Brain pericyte (primary cell): ENCODE data around the gene UCP2.

ENCODE experiments used
- DNase-seq: peaks from one replicate; pipeline ENCODE4 v3.0.0-alpha.2; 2012; ENCODE audit warnings: low read depth, low spot score

The UCP2 gene

GRCh38 chr11:73982595-73982989 lies at the start of gene UCP2:
UCP2 (minus strand) TSS chr11:73982843; CDS start chr11:73978378, 4,465 bp downstream.
- DNase-seq, result no peak

- no peak for DNase-seq
Observed at GRCh38 chr11:74030723-74031676, 48.4 kb upstream of the UCP2 start.

- no peak for DNase-seq
Observed at GRCh38 chr11:74025467-74026166, 43.0 kb upstream of the UCP2 start.

GRCh38 chr11:74024261-74025029 lies 41.8 kb upstream of the UCP2 start:
- DNase-seq, result peak; percentile 36

GRCh38 chr11:74023276-74023675 lies 40.6 kb upstream of the UCP2 start:
- DNase-seq, result no peak

- DNase-seq, result no peak
Observed at GRCh38 chr11:74022546-74022945, 39.9 kb upstream of the UCP2 start.

- DNase-seq, result no peak
Observed at GRCh38 chr11:74021998-74022397, 39.4 kb upstream of the UCP2 start.

- DNase-seq, result no peak
Observed at GRCh38 chr11:74020539-74020938, 37.9 kb upstream of the UCP2 start.

- no peak for DNase-seq
Observed at GRCh38 chr11:74019860-74020259, 37.2 kb upstream of the UCP2 start.

GRCh38 chr11:74019104-74019738 lies 36.6 kb upstream of the UCP2 start:
- no peak for DNase-seq

GRCh38 chr11:74018331-74019005 lies 35.8 kb upstream of the UCP2 start:
- peak; percentile 53 for DNase-seq

GRCh38 chr11:74017631-74018030 lies 35.0 kb upstream of the UCP2 start:
- DNase-seq, result no peak

GRCh38 chr11:74015919-74016684 lies 33.5 kb upstream of the UCP2 start:
- DNase-seq, result no peak

- DNase-seq, result no peak
Observed at GRCh38 chr11:74014880-74015279, 32.2 kb upstream of the UCP2 start.

GRCh38 chr11:74013141-74013540 lies 30.5 kb upstream of the UCP2 start:
- no peak for DNase-seq

- DNase-seq, result no peak
Observed at GRCh38 chr11:74012074-74012809, 29.6 kb upstream of the UCP2 start.

- DNase-seq, result no peak
Observed at GRCh38 chr11:74011360-74012073, 28.9 kb upstream of the UCP2 start.
